HepG2 (cell line): ENCODE results near the gene P2RX3. TPM values are rescaled to one million over a fixed set of nuclear protein-coding genes. Genes with fewer than 3 reads are reported as not detected.

ENCODE experiments used
- AGO1 ChIP-seq: fragments of 200-400 bp; formaldehyde crosslinking; IDR thresholded peaks from 2 replicates; pipeline ENCODE4 v1.6.1; 2017; ENCODE audit warnings: mild to moderate bottlenecking, low read depth, low read length, moderate library complexity; ENCODE audit not compliant: poor library complexity, severe bottlenecking
- DNMT1 ChIP-seq: sonication (generic); formaldehyde crosslinking; IDR thresholded peaks from 2 replicates; pipeline ENCODE4 v1.5.1; 2020; ENCODE audit warnings: mild to moderate bottlenecking, missing genetic modification reagents
- ELF4 ChIP-seq: sonication (generic); formaldehyde crosslinking; IDR thresholded peaks from 2 replicates; pipeline ENCODE4 v1.5.0; 2020; ENCODE audit warnings: missing genetic modification reagents, mild to moderate bottlenecking, moderate library complexity, borderline replicate concordance
- FLYWCH1 ChIP-seq: sonication (generic); formaldehyde crosslinking; IDR thresholded peaks from 2 replicates; pipeline ENCODE4 v1.8.1; 2023; ENCODE audit warnings: mild to moderate bottlenecking, missing genetic modification reagents
- FOXA1 ChIP-seq, 2 experiments: fragments of 450-650 bp in 1 of 2; sonication (generic) in 1 of 2; formaldehyde crosslinking in 1 of 2; IDR thresholded peaks; 2 replicates each; pipeline versions ENCODE4 v1.4.0 to v1.6.1; 2016 to 2020; ENCODE audit warnings: missing genetic modification reagents in 1 of 2
- GLMP ChIP-seq: sonication (generic); formaldehyde crosslinking; IDR thresholded peaks from 2 replicates; pipeline ENCODE4 v1.9.0; 2021; ENCODE audit warnings: missing genetic modification reagents, mild to moderate bottlenecking, borderline replicate concordance
- KMT2A ChIP-seq: sonication (generic); formaldehyde crosslinking; IDR thresholded peaks from 2 replicates; pipeline ENCODE4 v1.4.0; 2020; ENCODE audit warnings: missing genetic modification reagents
- MED13 ChIP-seq: sonication (generic); formaldehyde crosslinking; IDR thresholded peaks from 2 replicates; pipeline ENCODE4 v1.5.0; 2020; ENCODE audit warnings: missing genetic modification reagents
- MLX ChIP-seq: IDR thresholded peaks from 2 replicates; pipeline ENCODE4 v1.6.1; 2016
- NCOA5 ChIP-seq: sonication (generic); formaldehyde crosslinking; IDR thresholded peaks from 2 replicates; pipeline ENCODE4 v1.4.0; 2020; ENCODE audit warnings: missing genetic modification reagents
- NFIC ChIP-seq: IDR thresholded peaks from 2 replicates; pipeline ENCODE4 v1.6.1; 2012; ENCODE audit warnings: mild to moderate bottlenecking, low read length, inconsistent platforms
- NFKBIZ ChIP-seq: IDR thresholded peaks from 2 replicates; pipeline ENCODE4 v1.6.1; 2018; ENCODE audit warnings: missing genetic modification reagents, missing compliant biosample characterization
- NR1H2 ChIP-seq: sonication (generic); formaldehyde crosslinking; IDR thresholded peaks from 2 replicates; pipeline ENCODE4 v1.8.1; 2022; ENCODE audit warnings: low read depth, missing genetic modification reagents, borderline replicate concordance
- NR2C2 ChIP-seq: sonication (generic); formaldehyde crosslinking; IDR thresholded peaks from 2 replicates; pipeline ENCODE4 v1.4.0; 2020; ENCODE audit warnings: missing genetic modification reagents, mild to moderate bottlenecking, moderate library complexity, borderline replicate concordance
- PRMT3 ChIP-seq: sonication (generic); formaldehyde crosslinking; IDR thresholded peaks from 2 replicates; pipeline ENCODE4 v1.8.1; 2022; ENCODE audit warnings: low read depth, mild to moderate bottlenecking, moderate library complexity, missing genetic modification reagents, borderline replicate concordance
- RELA ChIP-seq: sonication (generic); formaldehyde crosslinking; IDR thresholded peaks from 2 replicates; pipeline ENCODE4 v1.4.0; 2020; ENCODE audit warnings: missing genetic modification reagents
- ZBTB7B ChIP-seq: sonication (generic); formaldehyde crosslinking; IDR thresholded peaks from 2 replicates; pipeline ENCODE4 v1.4.0; 2020; ENCODE audit warnings: missing genetic modification reagents
- ZIK1 ChIP-seq: sonication (generic); formaldehyde crosslinking; IDR thresholded peaks from 2 replicates; pipeline ENCODE4 v1.5.0; 2020; ENCODE audit warnings: mild to moderate bottlenecking, low read depth, missing genetic modification reagents, borderline replicate concordance
- ZNF10 ChIP-seq: sonication (generic); formaldehyde crosslinking; IDR thresholded peaks from 2 replicates; pipeline ENCODE4 v1.4.0; 2020; ENCODE audit warnings: mild to moderate bottlenecking, low read depth, missing genetic modification reagents, borderline replicate concordance
- ZNF180 ChIP-seq: sonication (generic); formaldehyde crosslinking; IDR thresholded peaks from 2 replicates; pipeline ENCODE4 v1.4.0; 2020; ENCODE audit warnings: low read depth, missing genetic modification reagents, borderline replicate concordance
- ZNF263 ChIP-seq: sonication (generic); formaldehyde crosslinking; IDR thresholded peaks from 2 replicates; pipeline ENCODE4 v1.4.0; 2020; ENCODE audit warnings: missing genetic modification reagents
- ZNF275 ChIP-seq: sonication (generic); formaldehyde crosslinking; IDR thresholded peaks from 2 replicates; pipeline ENCODE4 v1.8.0; 2022; ENCODE audit warnings: missing genetic modification reagents, mild to moderate bottlenecking, inconsistent platforms, borderline replicate concordance
- ZNF431 ChIP-seq: sonication (generic); formaldehyde crosslinking; IDR thresholded peaks from 2 replicates; pipeline ENCODE4 v1.9.0; 2022; ENCODE audit warnings: missing genetic modification reagents, low read depth, mild to moderate bottlenecking, borderline replicate concordance
- ZNF446 ChIP-seq: sonication (generic); formaldehyde crosslinking; IDR thresholded peaks from 2 replicates; pipeline ENCODE4 v1.5.0; 2020; ENCODE audit warnings: mild to moderate bottlenecking, missing genetic modification reagents
- ZNF558 ChIP-seq: sonication (generic); formaldehyde crosslinking; IDR thresholded peaks from 2 replicates; pipeline ENCODE4 v1.9.0; 2022; ENCODE audit warnings: mild to moderate bottlenecking, missing genetic modification reagents, borderline replicate concordance
- ZNF644 ChIP-seq: IDR thresholded peaks from 2 replicates; pipeline ENCODE4 v1.6.1; 2016; ENCODE audit warnings: low read depth
- ZNF781 ChIP-seq: sonication (generic); formaldehyde crosslinking; IDR thresholded peaks from 2 replicates; pipeline ENCODE4 v1.5.1; 2020; ENCODE audit warnings: borderline replicate concordance, mild to moderate bottlenecking, missing genetic modification reagents; ENCODE audit errors: not compliant biosample characterization
- ZNF792 ChIP-seq: IDR thresholded peaks from 2 replicates; pipeline ENCODE4 v1.6.1; 2016
- ZSCAN29 ChIP-seq: sonication (generic); formaldehyde crosslinking; conservative IDR thresholded peaks from 2 replicates; pipeline ENCODE4 v1.4.0; 2020; ENCODE audit warnings: mild to moderate bottlenecking, missing genetic modification reagents
- polyA plus RNA-seq, 8 experiments: library from polyadenylated mRNA; depleted of rRNA in 3 of 8; stranded (reverse) in 7 of 8; unstranded in 1 of 8; fragments of >200 nt; fragmentation: Illumina TruSeq in 4 of 8; extraction: Trizol in 4 of 8; gene quantifications; 2 replicates each; pipeline versions ENCODE4 v1.2.1 to v1.2.3, GENCODE V29; 2011 to 2016; ENCODE audit warnings: low read depth in 4 of 8, missing spikeins in 1 of 8, mixed read lengths in 1 of 8; ENCODE audit not compliant: insufficient read depth in 1 of 8
- total RNA-seq, 5 experiments: library from RNA; depleted of rRNA; stranded (reverse); fragments of >200 nt; fragmentation: Illumina TruSeq; extraction: Trizol; gene quantifications; 2 replicates each; pipeline ENCODE4 v1.2.3, GENCODE V29; 2016; ENCODE audit warnings: low read depth in 1 of 5

P2RX3 gene
- total and polyA plus RNA-seq, 2 of the 13 experiments (the other 11 are each of a cell fraction or from before 2014, with no cell fraction given): 0.08 TPM; not detected in 1

GRCh38 chr11:57335343-57336110, 2.6 kb upstream of the P2RX3 start, which contains the start of gene SSRP1 (continued):
- no peak for TF ChIP-seq RELA (CRISPR knock-in tag)
- TF ChIP-seq ZNF10 (CRISPR knock-in tag): no peak
- TF ChIP-seq ZNF558 (CRISPR knock-in tag): no peak
- TF ChIP-seq ZNF263: no peak
- TF ChIP-seq NR2C2 (CRISPR knock-in tag): 0 out of 2 replicates have a peak, but pooled peaks have one; percentile 37
- 0 out of 2 replicates have a peak, but pooled peaks have one; percentile 12 for TF ChIP-seq ZNF792 (CRISPR knock-in tag)
- 0 out of 2 replicates have a peak, but pooled peaks have one; percentile 33 for TF ChIP-seq MED13 (CRISPR knock-in tag)
- no peak for TF ChIP-seq ZNF446 (CRISPR knock-in tag)
- no peak for TF ChIP-seq NR1H2 (CRISPR knock-in tag)
- TF ChIP-seq ZNF431 (CRISPR knock-in tag): no peak
- no peak for TF ChIP-seq ZIK1 (CRISPR knock-in tag)
- no peak for TF ChIP-seq PRMT3 (CRISPR knock-in tag)
- no peak for TF ChIP-seq ELF4 (CRISPR knock-in tag)
- TF ChIP-seq ZSCAN29 (CRISPR knock-in tag): no peak
- TF ChIP-seq NFIC: no peak; the same call in 1 of the 2 replicates
- no peak for TF ChIP-seq MLX
- peak; percentile 38; the same call in 1 of the 2 replicates for TF ChIP-seq ZNF275 (CRISPR knock-in tag)
- no peak for TF ChIP-seq ZBTB7B
- TF ChIP-seq ZNF781: peak; percentile 45
- TF ChIP-seq FOXA1 (IDR thresholded peaks at IDR 0.05): no peak
- no peak for TF ChIP-seq FOXA1 (CRISPR knock-in tag; IDR thresholded peaks at IDR 0.05)
- TF ChIP-seq NCOA5 (CRISPR knock-in tag): no peak
- no peak for TF ChIP-seq NFKBIZ (CRISPR knock-in tag)
- no peak for TF ChIP-seq AGO1
- no peak for TF ChIP-seq ZNF180
- no peak for TF ChIP-seq ZNF644 (CRISPR knock-in tag)
- TF ChIP-seq DNMT1 (CRISPR knock-in tag): no peak
- TF ChIP-seq FLYWCH1 (CRISPR knock-in tag): no peak
- peak; percentile 55; the same call in 1 of the 2 replicates for TF ChIP-seq KMT2A (CRISPR knock-in tag)
- no peak for TF ChIP-seq GLMP (CRISPR knock-in tag)
